VCaP (cell line): Measurements from ENCODE around the gene C9orf50.
"Not testable (repeated sequence)": the region's sequence is repeated elsewhere in the genome, so short reads cannot be mapped to it uniquely, and the experiment has no call there.

Experiments
- H3K27ac ChIP-seq: fragments of 450-650 bp; 2 replicates; pipeline ENCODE4 v1.5.1; 2017
- TF ChIP-seq, protein P1 (sequence below): fragments of 450-650 bp; conservative IDR thresholded peaks from 2 replicates; pipeline ENCODE4 v1.5.1; 2017; ENCODE audit warnings: mild to moderate bottlenecking, moderate library complexity

The C9orf50 gene

DNA sequence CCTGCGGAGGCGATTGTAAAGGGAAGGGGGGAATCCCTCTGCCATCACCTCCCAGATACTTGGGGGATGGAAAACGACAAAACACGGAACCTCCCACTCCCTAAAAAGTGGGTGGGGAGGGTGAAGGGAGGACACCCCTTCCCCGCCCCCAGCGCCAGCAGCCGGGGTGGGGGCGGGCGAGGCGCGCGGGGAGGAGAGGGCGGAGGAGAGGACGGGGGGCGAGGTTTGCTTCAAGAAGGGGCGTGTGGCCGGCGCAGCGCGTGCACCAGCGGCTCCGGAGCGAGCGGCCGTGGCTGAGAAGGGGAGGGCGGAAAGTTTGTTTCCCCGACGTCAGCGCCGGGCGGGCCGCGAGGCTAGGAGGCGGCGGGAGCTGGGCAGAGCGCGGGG lies 44.5 kb upstream of the C9orf50 start, which contains the start of gene PRRX2:
Gene PRRX2 (plus strand): TSS at position 259 of the 387 bp plus-strand sequence. CDS start 221 bp downstream, outside the sequence.
- TF ChIP-seq, protein P1, sequence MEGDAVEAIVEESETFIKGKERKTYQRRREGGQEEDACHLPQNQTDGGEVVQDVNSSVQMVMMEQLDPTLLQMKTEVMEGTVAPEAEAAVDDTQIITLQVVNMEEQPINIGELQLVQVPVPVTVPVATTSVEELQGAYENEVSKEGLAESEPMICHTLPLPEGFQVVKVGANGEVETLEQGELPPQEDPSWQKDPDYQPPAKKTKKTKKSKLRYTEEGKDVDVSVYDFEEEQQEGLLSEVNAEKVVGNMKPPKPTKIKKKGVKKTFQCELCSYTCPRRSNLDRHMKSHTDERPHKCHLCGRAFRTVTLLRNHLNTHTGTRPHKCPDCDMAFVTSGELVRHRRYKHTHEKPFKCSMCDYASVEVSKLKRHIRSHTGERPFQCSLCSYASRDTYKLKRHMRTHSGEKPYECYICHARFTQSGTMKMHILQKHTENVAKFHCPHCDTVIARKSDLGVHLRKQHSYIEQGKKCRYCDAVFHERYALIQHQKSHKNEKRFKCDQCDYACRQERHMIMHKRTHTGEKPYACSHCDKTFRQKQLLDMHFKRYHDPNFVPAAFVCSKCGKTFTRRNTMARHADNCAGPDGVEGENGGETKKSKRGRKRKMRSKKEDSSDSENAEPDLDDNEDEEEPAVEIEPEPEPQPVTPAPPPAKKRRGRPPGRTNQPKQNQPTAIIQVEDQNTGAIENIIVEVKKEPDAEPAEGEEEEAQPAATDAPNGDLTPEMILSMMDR, result no peak
- H3K27ac ChIP-seq, result no peak within 1 kb of the TSS

DNA sequence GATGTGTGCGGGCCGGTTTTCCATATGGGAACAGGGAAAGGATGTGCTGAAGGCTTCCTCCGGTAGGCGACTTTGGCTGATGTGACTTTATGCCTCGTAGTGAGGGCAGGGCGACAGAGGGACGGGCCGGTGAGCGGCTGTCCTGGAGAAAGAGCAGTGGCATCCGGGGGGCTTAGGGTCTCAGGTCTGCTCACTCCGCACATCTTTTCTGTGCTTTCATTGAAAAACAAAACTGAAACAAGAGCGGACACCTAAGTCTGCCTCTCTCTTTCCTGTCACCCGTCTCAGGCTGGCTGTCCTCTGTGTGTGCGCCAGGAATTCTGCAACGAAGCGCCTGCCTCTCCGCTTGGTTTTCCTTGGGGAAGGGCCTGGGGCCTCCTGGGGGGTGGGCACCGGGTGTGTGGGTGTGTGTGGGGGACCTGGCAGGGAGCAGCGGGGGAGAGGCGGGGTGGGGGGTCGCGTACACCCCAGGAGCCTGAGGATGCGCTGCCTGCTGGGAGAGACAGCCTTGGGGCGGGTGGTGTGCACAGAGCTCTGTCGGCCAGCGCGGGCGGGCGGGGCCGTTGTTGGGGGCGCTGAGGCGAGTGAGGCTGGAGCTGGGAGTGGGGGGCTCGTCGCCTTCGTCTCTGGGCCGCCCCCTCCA lies 44.0 kb upstream of the C9orf50 start:
- TF ChIP-seq, protein P1, result no peak
- no peak overlapping the region for H3K27ac ChIP-seq

DNA sequence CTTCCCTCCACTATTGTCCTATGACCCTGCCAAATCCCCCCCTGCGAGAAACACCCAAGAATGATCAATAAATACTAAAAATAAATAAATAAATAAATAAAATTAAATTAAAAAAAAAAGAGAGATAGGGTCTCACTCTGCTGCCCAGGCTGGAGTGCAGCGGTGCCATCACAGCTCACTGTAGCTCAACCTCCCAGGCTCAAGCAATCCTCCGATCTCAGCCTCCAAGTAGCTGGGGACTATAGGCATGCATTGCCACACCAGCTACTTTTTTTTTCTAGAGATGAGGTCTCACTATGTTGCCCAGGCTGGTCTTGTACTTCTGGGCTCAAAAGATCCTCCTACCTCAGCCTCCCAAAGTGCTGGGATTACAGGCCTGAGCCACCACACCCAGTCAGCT lies 41.3 kb upstream of the C9orf50 start:
- H3K27ac ChIP-seq, result not testable (repeated sequence)

DNA sequence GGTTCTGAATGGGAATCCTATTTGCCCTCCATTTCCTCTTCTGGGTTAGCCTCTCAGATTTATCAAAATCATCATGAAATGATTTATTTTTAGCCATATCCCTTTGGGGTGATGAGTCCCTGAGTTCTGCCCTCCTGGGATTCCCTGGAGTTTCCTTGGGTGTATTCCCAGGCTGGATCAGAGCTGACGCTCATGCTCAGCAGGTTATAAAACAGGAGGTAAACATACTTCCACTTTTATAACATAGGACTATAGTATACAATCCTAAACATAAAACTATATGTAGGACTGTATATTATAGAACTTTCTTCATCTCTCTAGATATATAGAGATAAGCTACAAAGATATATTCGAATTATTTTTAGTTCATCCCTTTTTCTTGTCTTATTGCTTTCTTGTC lies 40.1 kb upstream of the C9orf50 start:
- TF ChIP-seq, protein P1, result no peak
- no peak overlapping the region for H3K27ac ChIP-seq

DNA sequence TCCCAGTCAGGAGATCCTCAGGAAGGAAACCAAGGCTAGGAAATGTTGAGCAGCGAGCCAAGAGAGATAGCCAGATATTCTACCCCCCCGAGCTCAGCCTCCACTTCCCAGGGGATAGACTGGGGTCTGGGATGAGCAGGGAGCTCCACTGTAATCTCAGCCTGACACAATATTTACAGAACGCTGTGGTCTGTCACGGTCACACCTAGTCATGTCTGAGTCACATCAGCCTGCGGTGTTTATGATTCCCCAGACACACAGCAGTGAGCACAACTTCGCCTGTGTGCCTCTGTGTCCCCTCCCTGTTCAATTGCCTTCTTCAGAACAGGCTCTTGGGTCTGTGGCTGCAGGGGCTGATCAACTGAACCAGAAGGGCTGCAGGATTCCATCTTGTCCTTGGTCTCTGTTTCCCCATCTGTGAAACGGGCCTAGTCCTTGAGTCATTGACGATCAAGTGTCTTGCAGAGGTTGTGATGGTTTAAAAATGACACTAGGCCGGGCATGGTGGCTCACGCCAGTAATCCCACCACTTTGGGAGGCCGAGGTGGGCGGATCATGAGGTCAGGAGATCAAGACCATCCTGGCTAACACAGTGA lies 36.0 kb upstream of the C9orf50 start:
- TF ChIP-seq, protein P1, result no peak
- H3K27ac ChIP-seq, result peak overlapping the region; percentile 17

DNA sequence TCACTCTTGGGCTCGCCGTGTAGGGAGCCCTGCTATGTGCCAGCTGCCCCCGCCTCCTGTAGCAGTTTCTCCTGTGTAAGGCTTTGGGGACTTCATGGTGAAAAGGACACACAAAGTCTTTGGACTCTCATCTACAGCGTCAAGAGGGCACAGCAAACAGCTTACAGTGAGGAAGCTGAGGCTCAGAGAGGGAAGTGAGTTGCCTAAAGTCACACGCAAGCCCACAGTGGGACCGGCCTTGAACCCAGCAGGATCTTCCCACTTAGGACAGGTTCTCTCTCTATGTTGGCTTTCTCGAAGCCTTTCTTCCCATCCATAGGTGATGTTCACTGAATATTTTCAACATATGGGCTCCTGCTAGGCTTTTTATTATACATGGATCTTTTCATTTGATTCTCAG lies 34.8 kb upstream of the C9orf50 start:
- TF ChIP-seq, protein P1, result no peak
- no peak overlapping the region for H3K27ac ChIP-seq

DNA sequence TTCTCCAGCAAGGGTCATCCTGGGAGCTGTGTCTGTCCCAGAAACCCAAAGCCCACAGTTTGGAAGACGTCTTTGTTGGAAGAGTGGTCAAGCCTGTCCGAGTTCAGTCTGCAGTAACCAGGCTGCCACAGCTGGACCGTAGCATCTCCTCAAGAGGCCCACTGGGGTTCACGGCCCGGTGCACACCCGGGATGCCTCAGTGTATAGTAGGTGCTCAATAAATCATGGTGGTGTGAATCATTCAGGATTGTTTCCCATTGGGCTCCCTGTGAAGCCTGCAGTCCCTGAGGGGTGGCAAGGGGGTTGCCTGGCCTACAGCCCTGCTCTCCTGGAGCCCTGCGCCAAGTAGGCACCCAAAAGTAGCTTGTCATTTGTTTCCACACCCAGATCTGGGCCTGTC lies 34.3 kb upstream of the C9orf50 start:
- no peak overlapping the region for H3K27ac ChIP-seq
- TF ChIP-seq, protein P1, result no peak

DNA sequence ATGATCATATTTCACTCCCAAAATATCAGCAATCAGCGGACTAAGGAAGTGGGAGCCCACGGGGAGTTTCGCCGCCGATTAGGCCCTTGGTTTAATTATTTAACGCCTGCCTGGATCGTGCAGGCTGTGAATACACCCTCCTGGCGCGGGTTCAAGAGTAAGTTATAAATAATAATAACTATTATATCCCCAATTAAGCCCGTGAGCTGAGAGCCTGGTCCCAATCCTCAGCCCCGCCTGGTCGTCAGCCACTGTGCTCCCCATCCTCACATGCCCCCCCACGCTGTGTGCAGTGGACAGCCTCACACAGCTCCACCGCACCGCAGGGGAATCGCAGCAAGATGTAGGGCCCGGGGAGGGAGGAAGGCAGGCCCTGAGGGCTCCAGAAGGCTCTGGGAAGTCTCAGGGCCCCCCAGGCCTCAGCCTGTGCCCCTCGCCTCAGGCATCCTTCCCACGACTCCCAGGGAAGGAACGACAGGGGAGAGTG lies 33.7 kb upstream of the C9orf50 start:
- TF ChIP-seq, protein P1, result no peak
- H3K27ac ChIP-seq, result no peak overlapping the region
